H1 (cell line): Measurements from ENCODE around the gene ACYP2. TPM values are rescaled to one million over a fixed set of nuclear protein-coding genes. Genes with fewer than 3 reads are reported as not detected.
A peak's percentile ranks its signal among the peaks of the same experiment; 100 is the strongest.

Experiments
- E2F6 ChIP-seq: IDR thresholded peaks from 2 replicates; pipeline ENCODE4 v1.6.1; 2012; ENCODE audit warnings: inconsistent platforms
- FOSL1 ChIP-seq: IDR thresholded peaks from 2 replicates; pipeline ENCODE4 v1.6.1; 2011; ENCODE audit warnings: mild to moderate bottlenecking, low read depth, low read length, moderate library complexity; ENCODE audit not compliant: insufficient read depth
- HDAC6 ChIP-seq: IDR thresholded peaks from one replicate; pipeline ENCODE4 v1.7.1; 2012; ENCODE audit warnings: low read depth, mild to moderate bottlenecking, inconsistent platforms, low read length, moderate library complexity
- RAD21 ChIP-seq, 2 experiments: IDR thresholded peaks in 1 of 2; conservative IDR thresholded peaks in 1 of 2; 2 replicates each; pipeline ENCODE4 v1.6.1; 2011; ENCODE audit warnings: low read depth in 2 of 2, low read length in 2 of 2, improper control_type of control experiment in 1 of 2, inconsistent platforms in 1 of 2, mild to moderate bottlenecking in 1 of 2, moderate library complexity in 1 of 2
- SIN3A ChIP-seq, 2 experiments: IDR thresholded peaks in 1 of 2; conservative IDR thresholded peaks in 1 of 2; 2 replicates each; pipeline ENCODE4 v1.6.1; 2011 to 2012; ENCODE audit warnings: low read length in 2 of 2, improper control_type of control experiment in 1 of 2, low read depth in 1 of 2, mild to moderate bottlenecking in 1 of 2
- SIRT6 ChIP-seq: IDR thresholded peaks from one replicate; pipeline ENCODE4 v1.7.1; 2012; ENCODE audit warnings: low read length, inconsistent platforms
- SP2 ChIP-seq: IDR thresholded peaks from 2 replicates; pipeline ENCODE4 v1.6.1; 2012; ENCODE audit warnings: mild to moderate bottlenecking, low read length, inconsistent platforms
- SRF ChIP-seq: IDR thresholded peaks from 2 replicates; pipeline ENCODE4 v1.6.1; 2011; ENCODE audit warnings: mild to moderate bottlenecking, low read depth, low read length, moderate library complexity
- polyA plus RNA-seq, 7 experiments: library from polyadenylated mRNA; depleted of rRNA in 3 of 7; stranded (reverse) in 5 of 7; unstranded in 2 of 7; fragments of >200 nt in 5 of 7; fragments of 200-250 nt in 2 of 7; gene quantifications; 1 replicate in 5 of 7; 2 replicates in 1 of 7; 4 replicates in 1 of 7; pipeline versions ENCODE4 v1.2.1 to v1.2.3, GENCODE V29; 2011 to 2013; ENCODE audit warnings: missing spikeins in 2 of 7, mixed read lengths in 2 of 7
- total RNA-seq: library from RNA; stranded (reverse); fragmentation: NEBNext Ultra II Directional; extraction: Animal tissue kit (Norgen Biotek cat#: 25700); gene quantifications from 2 replicates; pipeline ENCODE4 v1.2.1, GENCODE V29; 2021
- TF ChIP-seq, protein P1 (sequence below): IDR thresholded peaks from 2 replicates; pipeline ENCODE4 v1.6.1; 2012; ENCODE audit warnings: low read length, inconsistent platforms

ACYP2 gene
- total and polyA plus RNA-seq, 2 of the 8 experiments (the other 6 are each of a cell fraction or from before 2014, with no cell fraction given) = 3.4 to 4.4 TPM

DNA sequence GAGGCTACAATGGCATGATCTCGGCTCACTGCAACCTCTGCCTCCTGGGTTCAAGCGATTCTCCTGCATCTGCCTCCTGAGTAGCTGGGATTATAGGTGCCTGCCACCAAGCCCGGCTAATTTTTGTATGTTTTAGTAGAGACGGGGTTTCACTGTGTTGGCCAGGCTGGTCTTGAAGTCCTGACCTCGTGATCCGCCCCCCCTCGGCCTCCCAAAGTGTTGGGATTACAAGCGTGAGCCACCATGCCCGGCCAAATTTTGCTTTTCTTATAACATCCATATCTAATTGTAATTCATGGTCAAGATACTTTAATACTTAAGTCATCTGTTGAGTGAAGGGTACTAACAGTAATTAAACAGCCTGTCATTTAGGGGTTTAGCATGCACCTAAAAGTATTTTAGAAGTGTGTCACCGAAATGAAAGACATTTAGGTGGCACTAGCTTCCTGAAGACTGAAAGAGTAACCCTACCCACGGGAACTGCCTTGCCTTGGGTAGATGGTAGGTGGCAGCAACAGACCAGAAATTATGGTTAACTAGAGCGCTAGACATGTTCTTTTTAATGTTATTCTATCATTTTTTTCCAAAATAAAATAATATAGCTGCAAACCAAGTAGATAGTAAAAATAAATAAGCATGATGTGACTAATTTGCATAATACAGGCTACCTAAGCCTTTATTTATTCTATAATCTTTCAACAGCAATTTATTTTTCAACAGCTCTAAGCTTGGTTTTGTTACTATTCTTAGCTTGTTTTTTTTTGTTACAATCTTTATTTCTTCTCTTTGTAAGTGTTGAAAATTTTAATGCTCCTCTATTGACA, 8.6 kb upstream of the ACYP2 start (continued):
- TF ChIP-seq FOSL1 = no peak
- no peak for TF ChIP-seq HDAC6
- no peak for TF ChIP-seq SIRT6
- no peak for TF ChIP-seq SRF
- no peak for TF ChIP-seq SP2
- peak; percentile 78 to 82 for TF ChIP-seq RAD21 (IDR thresholded peaks at IDR 0.05 in 1 of 2, conservative IDR thresholded peaks at IDR 0.05 in 1 of 2; ENCODE audit: low read depth in 2 of 2, low read length in 2 of 2)
- no peak for TF ChIP-seq E2F6
- TF ChIP-seq, protein P1, sequence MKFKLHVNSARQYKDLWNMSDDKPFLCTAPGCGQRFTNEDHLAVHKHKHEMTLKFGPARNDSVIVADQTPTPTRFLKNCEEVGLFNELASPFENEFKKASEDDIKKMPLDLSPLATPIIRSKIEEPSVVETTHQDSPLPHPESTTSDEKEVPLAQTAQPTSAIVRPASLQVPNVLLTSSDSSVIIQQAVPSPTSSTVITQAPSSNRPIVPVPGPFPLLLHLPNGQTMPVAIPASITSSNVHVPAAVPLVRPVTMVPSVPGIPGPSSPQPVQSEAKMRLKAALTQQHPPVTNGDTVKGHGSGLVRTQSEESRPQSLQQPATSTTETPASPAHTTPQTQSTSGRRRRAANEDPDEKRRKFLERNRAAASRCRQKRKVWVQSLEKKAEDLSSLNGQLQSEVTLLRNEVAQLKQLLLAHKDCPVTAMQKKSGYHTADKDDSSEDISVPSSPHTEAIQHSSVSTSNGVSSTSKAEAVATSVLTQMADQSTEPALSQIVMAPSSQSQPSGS = no peak
- no peak for TF ChIP-seq SIN3A (conservative IDR thresholded peaks at IDR 0.05 in 1 of 2, IDR thresholded peaks at IDR 0.05 in 1 of 2; ENCODE audit: low read depth in 1 of 2, low read length in 2 of 2)
